Activated CD8-positive, alpha-beta memory T cell treated with anti-CD3 and anti-CD28 coated beads, Interleukin-2, amount 50 U/mL, for 48 hours (primary cell): ENCODE results near the gene RERG.

Source experiments
- DNase-seq: peaks from one replicate; pipeline ENCODE4 v3.0.0-alpha.2; 2020

The RERG gene

DNA sequence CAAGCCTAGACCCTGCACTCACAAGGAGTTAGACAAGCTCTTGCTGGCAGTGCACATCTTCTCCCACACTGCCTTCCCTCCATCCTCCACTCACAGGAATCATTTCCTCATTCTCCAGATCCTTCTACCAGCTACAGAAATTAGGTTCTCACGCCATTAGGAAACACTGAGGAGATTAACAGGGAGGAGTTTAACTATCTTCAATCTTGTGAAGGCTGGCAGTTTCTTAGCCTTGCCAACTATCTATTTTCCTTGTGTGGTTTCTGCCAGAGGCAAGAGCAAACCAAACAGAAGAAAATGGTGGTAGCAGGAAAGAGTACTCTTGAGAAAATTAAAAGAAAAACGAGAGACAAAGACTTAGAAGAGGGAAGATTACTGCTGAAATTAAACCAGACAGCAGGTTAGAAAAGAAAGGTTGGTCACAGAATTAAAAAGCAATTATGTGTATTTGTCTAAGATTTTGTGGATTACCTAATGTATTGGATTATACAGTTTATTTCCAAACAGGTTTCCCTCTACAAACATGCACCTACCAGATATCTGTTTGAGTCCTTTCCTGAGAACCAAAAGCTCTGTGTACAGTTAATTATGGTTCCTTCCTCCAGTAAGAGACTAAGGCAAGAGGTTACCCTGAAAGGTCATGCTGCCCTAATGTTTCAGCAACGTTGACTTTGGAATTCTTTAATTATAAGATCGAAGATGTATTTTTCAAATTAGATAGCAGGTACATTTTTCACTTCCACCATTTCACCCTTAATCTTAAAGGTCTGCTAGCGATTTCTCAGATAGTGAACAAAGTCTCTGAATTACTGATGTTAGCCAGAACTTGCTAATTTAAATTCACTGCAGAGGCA, 5.0 kb downstream of the RERG start:
- no peak for DNase-seq

DNA sequence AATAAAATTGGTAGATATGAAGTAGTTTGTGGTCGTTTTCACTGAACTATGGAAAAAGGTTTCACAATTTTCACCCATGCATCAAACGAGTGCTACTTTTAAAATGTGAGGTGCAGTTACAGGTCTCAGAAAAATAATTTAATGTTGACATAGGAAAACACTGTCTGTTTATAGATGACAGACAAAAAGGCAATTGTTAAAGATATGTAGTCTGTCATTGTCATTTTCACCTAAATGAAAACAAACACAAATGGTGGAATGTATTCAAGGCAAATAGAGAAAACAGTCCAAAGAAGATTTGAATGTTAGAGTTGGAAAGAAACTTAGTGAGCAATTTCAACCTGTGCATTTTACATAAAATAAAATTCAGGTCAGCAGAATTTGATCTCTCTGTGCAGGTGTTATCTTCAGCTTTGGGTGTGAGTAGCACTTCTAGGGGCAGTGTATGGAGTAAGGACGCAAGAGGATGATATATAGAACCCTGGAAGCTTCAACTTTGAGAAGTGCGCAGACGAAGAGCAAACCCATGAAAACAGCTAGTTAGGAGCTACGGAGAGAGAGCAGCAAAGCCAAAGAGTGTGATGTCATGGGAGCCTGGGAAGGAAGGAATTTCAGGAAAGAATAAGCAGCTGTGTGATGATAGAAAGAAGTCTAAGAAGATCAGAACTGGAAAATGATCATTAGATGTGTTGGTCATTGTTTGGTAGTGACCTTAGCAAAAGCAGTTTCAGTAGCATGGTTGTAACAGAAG, 6.2 kb downstream of the RERG start:
- DNase-seq, result no peak

DNA sequence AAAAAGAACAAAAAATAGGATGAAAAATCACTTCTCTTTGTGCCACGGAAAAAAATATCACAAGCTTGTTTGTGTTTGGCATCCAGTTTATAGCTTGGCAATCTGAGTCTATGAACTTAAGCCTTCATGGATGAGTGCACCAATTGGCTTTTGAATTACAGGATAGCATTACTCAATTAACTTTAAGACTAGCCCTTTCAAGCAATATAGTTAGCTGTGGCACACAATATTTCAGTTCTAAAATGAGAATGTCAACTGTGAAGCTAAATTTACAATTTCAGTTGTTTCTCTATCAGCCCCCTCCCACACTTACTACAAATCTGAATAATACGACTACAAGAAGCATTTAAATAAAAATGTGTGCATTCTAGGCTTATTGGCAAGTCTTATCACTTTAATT, 8.3 kb downstream of the RERG start:
- no peak for DNase-seq

DNA sequence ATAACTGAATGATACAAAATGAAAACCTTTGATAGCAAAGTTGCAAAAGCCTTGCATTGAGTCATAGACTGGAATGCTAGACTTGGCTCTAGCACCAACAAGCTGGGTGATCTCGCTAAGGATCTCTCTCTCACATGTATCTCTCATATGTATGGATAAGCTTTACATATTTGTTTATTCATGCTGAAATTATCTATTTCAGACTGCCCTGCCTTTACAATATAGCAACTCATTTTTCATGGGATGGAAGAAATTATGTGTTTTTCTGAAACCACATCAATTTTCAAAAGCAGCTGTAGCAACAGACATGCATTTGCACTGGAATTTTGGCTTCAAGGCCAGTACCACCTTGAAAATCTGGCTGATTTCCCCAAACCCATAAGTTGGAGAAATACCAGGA, 11.4 kb downstream of the RERG start:
- DNase-seq, result no peak

DNA sequence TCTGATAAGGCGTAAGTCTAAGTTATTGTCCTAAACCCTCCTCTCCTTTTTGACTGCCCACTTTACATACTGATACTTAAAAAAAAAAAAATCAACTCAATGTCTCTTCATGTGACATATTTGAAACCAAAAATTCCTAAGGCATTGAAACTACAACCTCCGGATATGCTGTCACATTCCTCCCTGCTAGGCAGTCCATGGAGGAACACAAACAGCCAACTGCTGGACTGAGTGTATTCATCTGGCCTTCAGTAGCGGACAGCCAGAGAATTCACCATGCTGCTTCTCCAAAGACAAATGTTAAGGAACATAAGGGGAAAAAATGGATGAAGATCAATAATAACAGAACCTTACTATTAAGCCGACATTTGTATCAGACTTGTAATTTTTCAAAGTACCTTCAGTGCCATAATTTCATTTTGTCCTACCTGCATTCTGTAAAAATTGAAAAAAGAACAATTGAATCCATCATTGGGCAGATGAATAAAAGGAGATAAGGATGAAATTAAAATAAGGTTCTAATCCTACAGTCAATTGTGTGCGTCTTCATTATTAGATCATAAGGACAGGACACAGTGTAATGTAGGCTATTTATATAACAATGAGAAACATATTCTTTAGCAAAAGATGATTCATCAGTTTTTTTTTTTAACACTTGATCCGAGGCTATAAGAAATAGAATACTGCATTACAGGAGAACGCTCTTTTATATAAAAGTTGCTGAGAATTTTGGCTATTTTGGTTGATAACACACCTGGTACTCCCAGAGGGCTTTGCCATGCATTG, 12.2 kb downstream of the RERG start:
- DNase-seq, result no peak

DNA sequence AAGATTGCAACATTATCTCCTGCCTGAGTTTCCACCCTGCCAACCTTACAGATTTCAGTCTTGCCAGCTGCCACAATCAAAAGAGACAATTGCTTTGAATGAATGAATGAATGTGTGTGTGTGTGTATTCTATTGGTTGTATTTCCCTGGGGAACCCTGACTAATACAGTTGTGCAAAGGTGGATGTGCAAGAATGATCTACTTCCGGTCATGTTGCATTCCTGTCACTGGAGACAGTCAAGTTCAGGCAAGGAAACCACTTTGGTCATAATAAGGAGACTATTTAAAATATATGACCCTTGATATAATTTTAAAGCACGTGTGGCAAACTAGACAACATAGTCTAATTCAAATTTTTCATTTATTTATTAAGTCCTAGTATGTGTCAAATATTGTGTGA, 13.1 kb downstream of the RERG start:
- DNase-seq, result no peak

DNA sequence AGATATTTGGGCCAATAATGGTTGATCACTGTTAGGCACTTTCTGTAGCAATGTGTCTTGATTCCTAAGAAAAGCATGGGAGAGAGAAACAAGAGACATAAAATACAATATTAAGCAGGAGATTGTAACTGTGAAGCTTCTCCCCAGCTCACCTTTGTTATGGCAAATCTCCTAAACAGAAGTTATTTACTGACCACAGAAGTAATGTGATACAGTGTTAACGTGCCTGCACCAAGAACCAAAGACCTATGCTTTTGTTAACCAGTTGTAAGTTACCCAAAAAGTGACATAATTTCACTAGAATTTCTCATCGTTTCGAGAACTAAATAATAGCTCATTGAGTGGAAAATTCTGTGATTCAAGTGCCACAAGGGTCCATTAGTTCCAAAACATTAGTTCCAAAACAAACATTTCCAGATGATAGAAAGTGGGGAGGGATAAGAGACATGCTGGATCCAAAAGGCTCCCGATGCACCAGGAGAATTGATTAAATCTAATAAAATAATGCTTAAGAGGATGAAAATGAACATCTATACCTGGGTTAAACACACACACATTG, 14.3 kb downstream of the RERG start:
- no peak for DNase-seq

DNA sequence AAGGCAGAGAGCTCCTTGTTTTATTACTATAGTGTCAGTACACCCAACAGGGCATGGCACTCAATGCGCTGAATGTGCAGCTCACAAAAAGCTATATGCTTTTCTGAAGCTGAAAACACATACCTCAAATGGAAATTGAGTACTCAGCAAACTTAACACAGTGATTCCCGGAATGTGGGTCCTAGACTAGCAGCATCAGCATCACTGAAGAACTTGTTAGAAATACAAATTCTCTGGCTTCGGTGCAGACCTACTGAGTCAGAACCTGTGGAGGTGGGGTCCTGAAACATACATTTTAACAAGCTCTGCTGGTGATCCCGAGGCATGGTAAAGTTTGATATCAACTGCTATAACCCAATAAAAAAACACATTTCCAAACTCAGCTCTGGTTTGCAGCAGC, 14.9 kb downstream of the RERG start:
- DNase-seq, result no peak

DNA sequence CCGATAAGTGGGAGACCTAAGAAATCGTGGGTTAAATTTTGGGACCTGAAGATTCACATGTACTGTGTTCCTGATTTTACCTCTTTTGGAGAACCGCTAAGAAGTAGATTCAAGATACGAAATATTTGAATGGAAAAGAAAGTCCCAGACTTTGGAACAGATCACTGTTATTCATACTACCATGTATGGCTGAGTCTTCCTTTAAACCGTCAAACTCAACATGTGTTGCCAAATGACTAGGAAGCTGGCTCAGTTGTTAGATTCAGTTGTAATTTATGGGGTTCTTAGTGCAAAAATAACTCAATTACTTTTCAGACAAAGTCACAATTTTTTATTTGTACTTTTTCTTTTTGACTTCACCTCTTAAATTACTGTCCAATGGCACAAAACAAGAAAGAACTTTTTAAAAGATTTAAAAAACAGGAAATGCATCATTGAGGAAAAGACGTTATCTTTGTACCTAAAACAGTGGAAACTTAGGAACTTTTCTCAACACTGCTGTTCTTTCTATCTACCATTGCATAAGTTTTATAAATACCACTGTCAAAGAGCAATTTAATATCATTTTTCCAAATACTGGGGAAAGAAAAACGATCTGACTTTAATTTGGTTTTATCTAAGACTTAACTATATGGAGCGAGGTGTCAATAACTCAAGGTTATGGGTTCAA, 15.7 kb downstream of the RERG start:
- no peak for DNase-seq

DNA sequence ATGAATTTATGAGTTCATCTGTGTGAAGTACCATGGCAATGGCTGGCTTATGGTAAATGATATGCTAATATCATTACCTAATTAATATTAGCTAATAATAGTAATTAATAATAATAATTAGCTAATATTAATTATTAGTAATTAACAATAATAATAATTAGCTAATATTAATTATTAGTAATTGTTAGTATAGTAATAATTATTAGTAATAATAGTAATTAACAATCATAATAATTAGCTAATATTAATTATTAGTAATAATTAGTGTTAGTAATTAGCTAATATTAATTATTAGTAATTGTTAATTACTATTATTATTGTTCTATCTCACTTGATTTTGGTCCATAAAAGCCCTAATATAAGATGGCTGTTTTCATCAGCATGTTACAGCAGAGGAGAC, 19.8 kb downstream of the RERG start:
- DNase-seq, result no peak

DNA sequence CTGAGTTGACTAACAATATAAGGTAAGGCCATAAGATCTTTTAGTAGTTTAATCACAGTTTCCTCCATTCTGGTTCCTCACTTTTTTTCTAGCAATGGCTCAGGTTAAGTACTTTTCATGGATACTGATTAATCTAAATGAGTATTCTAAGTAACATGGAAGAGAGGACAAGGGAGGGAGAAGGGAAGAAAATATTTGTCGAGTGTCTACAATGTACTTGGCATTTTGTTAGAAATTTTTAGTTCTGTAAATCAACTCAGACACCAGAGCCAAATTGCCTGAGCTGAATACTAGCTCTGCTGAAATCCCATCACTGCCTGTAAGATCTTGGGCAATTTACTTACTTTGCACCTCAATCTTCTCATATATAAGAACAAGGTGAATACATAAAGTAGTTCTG, 20.2 kb downstream of the RERG start:
- no peak for DNase-seq

DNA sequence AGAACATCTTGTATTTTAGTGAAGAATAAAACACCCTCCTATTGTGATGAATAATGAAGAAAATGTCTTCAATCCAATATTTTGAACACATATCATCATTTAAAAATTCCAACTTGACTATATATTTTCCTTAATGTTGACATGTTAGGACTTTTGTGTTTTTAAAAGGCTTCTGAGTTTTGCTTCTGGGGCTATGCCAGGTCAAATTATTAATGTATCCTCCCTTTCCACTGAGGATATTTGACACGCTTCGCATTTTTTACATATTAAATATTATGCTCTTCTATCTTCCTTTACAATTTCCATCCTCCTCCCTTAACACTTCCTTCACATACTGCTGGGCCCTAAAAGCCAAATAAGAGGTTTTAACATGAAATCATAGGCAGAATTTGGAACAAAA, 20.6 kb downstream of the RERG start:
- DNase-seq, result no peak

DNA sequence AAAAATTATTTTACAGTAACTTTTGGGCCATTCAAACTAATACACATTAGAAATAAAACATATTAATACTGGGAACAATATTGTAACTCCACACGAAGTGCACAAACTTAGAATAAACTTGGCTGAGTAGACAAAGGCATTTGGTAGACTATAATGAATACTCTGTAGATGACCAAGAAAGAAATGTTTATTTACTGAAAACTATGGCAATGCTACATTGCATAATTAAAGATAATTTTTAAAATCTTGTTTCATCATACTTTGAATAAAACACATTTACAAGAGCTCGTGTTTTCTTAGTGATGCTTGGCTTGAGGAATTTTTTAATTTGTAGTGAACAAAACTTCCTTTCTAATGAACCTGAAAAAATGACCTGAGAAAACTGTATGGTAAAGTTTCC, 21.3 kb downstream of the RERG start:
- no peak for DNase-seq

DNA sequence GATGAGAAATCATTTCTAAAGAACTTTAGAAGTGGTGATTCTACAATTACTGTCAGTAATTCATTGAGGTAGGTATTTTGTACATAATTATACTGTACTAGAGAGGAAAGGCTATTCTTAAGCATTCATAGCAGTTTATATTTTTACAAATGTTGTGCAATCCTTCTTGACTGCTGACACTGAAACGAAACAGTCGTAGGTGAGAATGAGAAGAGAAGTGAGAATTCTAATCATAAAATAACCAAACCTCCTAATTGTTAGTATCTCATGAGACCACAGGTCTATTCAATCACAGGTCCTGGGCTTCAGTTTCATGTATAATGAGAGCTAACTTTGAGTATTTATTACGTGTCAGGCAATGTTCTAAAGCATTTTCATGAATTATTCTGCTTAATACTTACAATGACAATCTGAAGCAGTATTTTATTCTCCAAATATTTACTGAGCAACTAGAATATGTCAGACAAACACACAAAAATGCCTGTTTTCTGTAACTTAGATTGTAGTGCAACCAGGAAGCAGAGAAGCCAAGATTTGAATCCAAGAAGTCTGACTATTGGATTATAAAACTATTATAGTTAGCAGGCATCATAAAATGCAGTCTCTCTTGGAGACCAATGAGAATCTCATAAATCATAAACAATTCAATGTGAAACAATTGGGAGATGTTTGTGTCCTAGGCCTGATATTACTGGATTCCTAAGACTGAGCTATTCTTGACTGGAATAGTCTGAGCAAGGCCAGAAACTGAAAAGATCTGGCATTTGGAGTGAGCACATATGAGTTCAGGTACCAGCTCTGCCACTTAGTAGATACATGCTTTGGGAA, 24.3 kb downstream of the RERG start:
- DNase-seq, result no peak

DNA sequence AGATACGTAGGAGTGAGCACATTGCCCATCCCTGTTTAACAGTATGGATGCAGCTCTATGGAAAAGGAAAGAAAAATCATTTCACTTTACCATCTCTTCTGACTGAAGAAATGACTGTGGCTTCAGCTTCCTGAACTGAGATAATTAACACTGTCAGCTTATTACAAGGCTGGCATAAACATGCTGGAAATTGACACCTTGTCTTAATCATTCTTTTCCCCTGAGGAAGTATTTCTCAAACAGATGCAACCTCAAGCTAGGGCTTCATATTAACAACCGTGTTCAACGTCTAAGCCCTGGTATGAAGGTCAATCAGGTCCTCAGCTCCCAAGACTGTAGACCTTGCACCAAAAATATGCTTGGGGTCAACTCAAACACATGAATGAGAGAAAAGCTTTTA, 25.0 kb downstream of the RERG start:
- DNase-seq, result no peak

DNA sequence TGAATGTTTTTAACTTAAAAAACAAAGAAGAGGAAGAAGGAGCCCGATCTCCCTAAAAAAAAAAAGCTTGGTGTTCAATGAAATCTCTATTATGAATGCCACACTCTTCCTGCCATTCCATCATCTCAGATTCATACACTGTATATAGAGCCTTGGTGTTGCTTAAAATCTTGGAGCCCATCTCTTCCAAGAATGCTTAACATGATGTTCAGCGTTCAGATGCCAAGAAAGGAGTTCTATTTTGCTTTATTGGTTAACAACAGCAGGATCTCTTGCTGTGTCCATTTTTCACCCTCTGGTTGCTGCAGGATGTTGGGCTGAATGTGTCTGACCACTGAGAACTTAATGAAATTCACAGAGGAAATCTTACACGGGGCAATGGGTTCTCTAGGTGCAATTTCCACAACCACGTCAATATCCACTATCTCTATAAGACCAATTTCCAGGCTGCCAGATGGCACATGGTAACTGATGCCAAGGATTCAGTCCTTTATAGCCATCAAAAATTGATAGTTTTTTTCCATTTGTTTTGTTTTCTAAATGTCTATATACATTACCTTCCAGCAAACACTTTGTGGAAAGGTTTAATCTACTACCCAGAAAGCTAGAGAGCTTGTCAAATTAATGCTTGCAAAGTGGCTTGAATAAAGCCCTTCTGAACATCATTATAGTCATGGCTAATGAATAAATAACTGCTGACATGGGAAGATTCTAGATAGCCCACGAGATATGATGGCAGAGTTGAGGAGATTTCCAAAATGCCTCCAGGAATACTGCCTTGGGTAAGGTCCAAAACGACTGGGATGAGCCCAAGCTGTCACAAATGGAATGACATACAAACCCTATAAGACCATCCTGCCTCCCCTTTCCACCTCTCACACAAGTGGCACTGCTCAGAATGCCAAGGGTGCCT, 26.5 kb downstream of the RERG start:
- DNase-seq, result no peak

DNA sequence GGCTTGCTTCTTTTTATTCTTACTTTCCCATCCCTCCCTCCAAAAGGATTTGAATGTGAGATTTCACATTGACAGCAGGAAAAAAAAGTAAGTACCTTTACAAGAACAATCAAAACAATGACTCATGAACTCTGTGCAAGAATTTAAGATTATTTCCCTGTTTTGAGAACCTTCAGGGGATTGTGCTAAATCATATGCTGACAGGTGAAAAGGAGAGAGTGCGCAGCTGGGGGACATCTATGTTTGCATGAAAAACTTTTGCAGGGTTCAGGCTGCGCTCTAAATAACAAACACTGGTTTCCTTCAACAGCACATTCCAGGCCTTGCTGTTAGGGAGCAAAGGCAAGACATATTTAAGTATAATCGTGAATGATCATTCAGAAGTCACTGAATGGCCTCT, 27.3 kb downstream of the RERG start:
- DNase-seq, result no peak

DNA sequence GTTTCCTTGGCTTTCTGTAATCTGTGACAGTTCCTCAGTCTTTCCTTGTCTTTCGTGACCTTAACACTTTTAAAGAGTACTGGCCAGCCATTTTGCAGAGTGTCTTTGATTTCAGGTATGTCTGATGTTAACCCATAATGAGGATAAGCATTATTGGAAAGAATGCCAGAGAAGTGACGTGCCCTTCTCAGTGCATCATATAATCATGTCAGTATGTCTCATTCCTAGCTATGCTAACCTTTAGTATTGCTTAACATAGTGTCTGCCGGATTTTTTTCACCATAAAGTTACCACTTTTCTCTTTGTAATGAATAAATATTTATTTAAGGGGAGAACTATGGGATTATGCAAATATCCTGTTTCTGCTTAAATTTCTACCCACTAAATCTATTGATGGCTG, 28.5 kb downstream of the RERG start:
- DNase-seq, result no peak

DNA sequence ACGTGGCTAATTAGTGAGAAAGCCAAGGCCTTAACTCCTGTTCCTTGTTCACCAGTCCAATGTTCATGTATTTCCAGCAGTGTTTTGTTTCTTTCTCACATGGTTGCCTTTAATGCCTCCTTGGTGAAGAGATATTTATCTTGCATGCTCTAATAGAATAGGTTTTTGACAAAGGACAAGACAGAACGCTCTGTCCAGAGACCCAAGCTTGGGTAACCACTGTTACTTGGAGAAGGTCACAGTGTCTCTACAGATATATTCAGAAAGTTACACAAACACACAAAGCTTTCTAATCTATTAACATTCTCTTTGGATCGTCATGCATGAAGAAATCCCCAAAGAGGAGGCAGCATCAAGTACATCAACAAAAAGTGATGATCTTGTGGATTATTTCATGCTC, 33.1 kb downstream of the RERG start:
- DNase-seq, result no peak

DNA sequence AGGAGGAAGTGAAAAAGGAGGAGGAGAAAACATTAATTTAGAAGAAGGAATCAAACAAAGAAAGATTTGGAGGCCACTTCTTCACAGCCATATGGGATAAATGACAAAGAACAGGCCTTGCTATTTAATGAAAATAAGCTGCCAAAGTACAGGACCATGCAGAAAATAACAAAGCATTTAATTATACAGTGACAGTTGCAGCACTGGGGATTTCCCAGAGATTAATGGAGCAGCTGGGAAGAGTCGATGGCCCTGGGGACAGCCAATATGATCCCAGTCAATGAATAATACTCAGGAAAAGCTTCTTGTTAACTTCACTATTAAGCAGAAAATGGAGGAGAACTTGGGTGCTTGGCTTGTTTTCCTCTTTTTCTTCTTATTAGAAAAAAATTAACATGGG, 34.6 kb downstream of the RERG start:
- DNase-seq, result no peak

DNA sequence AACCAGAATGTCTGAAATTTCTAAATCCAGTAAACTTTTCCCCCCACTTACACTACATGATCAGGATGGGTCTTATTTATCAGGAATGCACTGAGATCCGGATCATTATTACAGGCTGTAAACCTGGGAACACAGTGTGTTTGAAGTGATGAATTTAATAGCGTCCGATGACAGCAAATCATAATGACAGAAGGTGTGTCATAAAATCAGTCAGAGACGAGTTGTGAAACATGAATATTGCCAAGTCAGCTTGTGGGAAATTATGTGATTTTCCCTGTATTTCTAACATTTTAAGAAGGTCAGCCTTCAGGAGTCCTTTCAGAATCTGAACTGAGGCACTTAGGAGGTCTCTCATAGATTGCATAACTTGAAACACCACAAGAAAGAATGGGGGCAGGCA, 36.7 kb downstream of the RERG start:
- DNase-seq, result no peak
